GM21390 (cell line): ENCODE measurements around the gene CHCHD3.

ENCODE experiments used
- ATAC-seq: cut with Tn5 transposase; IDR thresholded peaks from one replicate; pipeline ENCODE4 v1.9.1; 2021; ENCODE audit not compliant: unreplicated experiment

Gene CHCHD3

DNA sequence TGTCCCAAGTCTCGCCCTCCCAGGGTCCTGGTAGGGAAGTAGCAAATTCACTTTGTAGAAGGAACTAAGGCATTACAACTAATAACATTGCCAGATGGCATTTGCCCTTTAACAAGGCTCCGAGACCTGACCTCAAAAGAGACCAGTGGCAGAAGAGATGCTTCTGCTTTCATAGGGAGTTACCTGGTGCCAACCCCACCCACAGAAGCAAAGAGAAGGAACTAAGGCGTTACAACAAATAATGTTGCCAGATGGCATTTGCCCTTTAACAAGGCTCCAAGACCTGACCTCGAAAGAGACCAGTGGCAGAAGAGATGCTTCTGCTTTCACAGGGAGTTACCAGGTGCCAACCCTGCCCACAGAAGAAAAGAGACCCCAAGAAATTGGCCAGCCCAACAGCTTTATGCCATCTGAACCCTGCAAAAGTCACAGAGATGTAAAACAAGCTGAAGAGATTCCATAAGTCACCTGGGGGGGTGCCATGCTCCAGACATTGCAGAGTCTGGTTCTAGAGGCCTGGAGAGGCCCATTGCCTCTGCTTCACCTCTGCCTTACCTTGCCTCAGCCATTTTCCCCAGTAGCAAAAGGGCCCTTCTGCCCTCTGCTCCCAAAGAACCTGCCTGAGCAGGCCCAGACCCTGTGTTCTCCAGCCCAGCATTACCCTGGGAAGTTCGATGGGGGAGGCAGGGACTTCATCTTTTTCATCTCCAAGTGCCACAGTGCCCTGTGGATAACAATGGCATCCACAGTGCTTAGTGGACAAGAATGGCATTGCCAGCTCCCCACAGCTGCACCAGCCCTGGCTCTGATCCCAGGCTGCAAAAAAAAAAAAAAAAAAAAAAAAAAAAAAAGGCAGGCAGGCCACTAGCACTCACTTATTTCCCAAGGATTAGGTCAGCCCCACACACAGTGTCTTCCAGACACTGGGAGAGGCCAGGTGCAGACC, 326.1 kb downstream of the CHCHD3 start:
- no peak for ATAC-seq

- no peak for ATAC-seq
Observed at GRCh38 chr7:132752431-132752830, 329.5 kb downstream of the CHCHD3 start.

DNA sequence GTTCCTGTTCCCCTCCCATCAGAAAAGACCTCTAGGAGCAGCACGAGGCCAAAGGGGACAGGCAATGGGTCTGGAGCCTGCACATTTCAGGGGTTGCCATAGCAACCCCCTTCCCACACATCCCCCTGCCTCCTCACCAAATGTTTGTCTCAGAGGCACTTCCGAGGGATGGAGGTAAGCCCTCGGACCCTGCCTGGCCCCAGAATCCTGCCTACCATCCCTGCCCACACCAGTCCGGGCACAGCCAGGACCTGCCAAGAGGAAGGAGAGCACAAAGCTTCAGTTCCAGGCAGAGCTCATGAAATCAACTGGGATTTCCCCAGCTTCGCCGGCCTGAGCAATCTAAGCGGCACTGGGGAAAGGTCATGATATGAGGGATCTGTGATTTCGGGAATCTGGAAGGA, 330.6 kb downstream of the CHCHD3 start:
- ATAC-seq, result no peak

DNA sequence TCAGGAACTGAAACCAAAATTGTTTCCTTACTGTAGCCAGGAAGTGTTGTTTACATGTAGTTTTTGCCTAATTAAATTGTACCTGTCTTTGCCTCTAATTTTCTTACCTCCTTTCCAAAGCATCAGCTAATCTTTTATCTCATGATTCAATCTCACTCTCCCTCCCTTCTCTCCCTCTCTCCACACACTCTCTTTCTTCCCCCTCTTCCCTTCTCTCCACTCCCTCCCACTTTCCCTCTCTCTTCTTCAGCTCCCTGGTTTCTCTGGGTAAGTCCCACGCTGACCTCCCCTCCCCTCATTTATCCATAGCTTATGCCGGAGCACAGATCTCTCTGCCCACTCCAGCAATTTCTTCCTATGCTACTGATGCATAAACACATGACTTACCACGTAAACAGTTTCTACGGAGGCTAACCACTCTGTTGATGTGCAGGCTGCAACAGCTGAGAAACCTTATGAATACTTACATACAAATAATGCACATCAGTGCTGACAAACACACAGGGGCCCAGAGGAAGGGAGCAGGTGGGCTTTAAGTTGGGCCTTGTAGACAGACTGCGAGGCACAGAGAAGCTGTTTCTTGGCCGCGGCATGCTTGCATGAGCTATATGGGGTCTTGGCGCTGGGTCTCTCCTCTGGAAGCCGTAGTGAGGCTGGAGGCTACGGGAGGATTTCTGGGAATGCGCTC, 331.2 kb downstream of the CHCHD3 start:
- no peak for ATAC-seq

GRCh38 chr7:132750096-132750495, 331.8 kb downstream of the CHCHD3 start:
- ATAC-seq, result no peak

- no peak for ATAC-seq
Observed at GRCh38 chr7:132745510-132745909, 336.4 kb downstream of the CHCHD3 start.

DNA sequence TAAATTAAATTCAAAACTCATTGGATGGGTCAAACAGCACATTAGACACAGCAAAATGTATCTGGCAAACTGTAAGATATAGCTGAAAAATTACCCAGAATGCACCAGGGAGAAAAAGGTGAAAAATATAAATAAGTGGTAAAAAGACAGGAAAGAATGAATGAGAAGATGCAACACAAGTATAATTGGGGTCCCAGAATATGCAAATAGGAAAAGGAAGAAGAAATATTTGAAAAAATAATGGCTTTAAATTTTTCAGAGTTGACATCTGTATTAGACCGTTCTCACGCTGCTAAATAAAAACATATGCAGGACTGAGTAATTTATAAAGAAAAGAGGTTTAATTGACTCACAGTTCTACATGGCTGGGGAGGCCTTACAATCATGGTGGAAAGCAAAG, 337.9 kb downstream of the CHCHD3 start:
- ATAC-seq, result no peak

DNA sequence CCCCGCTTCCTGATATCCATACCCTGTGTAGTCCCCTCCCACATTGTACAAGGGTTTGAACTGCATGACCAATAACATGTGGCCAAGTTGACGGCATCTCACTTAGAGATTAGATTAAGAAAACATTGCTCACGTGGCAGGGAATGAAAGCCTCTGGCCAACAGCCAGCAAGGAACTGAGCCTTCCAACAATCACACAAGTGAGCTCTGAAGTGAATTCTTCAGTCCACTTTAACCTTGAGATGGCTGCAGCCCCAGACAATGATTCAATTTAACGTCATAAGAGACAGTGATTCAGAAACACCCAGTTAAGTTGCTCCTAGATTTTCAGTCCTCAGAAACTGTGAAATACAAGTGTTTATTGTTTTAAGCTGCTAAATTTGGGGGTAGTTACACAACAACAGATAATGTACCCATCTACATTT, 339.7 kb downstream of the CHCHD3 start:
- no peak for ATAC-seq

DNA sequence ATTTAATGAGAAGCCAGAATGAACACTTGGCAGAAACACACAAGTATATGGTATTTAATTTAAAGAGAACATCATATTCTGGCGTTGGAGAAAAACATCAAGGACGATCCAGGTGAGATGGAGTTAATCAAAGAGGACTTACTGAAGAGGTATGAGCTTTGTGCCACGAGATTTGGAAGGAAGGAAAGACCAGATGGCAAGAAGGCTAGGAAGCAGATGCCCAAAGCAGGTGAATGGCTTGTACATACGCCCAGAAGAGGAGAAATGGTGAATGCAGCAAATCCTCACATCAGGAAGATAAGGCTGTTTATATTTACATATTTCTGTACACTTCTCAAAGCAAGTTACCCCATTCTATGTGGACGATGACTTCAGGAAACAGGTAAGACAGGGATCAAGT, 341.7 kb downstream of the CHCHD3 start:
- ATAC-seq, result no peak

- ATAC-seq, result no peak
Observed at GRCh38 chr7:132739271-132739955, 342.5 kb downstream of the CHCHD3 start.

DNA sequence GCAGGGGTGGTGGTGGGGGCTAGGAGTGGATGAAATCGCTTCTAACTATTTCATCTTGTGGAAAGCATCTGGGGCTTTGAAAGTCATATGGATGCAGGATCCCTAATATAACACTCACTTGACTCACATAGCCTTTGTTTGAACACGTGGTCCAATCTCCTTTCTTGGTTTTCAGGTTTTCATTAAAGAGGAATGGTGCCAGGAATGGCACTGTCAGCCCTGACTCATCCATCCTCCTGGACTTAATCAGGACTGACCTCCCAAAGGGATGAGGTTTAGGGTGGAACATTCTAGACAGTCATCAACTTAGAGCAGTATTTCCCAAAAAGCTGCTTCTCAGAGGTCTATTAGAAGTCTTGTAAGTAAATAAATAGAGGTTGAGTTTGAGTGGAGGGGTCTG, 343.6 kb downstream of the CHCHD3 start:
- no peak for ATAC-seq

DNA sequence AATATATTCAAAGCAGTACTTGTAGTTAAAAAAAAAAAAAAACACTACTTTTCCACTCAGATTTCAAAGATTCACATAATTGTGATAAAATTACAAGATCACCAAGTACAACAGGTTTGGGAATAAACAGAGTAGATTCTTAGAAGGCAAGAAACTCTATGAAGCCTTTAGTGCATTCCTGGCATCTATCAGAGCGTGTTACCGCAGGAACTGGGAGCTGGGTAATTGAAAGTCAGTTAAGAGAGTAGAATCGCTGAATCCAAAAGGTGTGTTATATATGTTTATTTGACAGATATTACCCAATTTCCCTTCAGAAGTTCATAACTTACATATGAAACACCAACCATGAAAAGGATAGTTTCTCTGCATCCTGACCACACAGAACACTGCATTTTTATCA, 346.4 kb downstream of the CHCHD3 start:
- no peak for ATAC-seq
